Measurements from ENCODE around the gene LLCFC1.

Gene LLCFC1

DNA sequence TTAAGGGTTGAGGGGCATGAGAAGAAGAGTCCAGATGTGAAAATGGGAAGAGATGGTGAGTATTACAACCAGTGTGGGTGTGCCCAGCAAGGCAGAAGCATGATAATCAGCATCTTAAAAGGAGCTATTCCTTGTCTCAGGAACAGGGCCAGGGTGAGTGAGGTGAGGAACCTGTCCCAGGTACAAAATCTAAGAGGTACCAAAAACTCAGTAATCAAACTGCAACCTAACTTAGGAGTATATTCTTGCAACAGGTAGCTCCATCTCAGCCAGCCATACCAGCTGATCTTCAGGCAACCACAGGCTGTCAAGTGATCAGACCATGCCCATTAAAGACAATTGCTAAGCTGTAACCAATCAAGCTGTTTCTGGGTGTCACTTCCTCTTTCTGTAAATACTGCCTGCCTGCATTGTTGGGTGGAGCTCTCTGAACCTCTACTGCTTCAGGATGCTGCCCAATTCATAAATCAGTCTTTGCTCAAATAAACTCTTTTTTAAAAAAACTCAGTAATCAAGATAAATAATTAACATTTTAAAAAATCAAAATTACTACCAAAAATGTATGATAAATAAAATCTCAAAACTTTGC is 15.5 kb downstream of the LLCFC1 start:
- DNase-seq = no peak
- no peak overlapping the region for H2AFZ ChIP-seq (ENCODE audit: low read depth, low read length)
- no peaks in the 10 kb centered on the region for H3K4me1 ChIP-seq (ENCODE audit: insufficient read depth, low read length)
- H3K4me3 ChIP-seq (ENCODE audit: low read depth in 1 of 2, low read length in 2 of 2) = no peak overlapping the region
- no peak for ATAC-seq (ENCODE audit: insufficient read depth, low read depth)
- H3K4me2 ChIP-seq (ENCODE audit: insufficient read depth, low read length) = no peak overlapping the region
- H3K27ac ChIP-seq (ENCODE audit: low read length) = no peak overlapping the region
- H3K36me3 ChIP-seq (ENCODE audit: insufficient read depth, low read length) = no peaks in the 10 kb centered on the region
- no peaks in the 10 kb centered on the region for H3K27me3 ChIP-seq (ENCODE audit: insufficient read depth, low read length, poor library complexity)
- TF ChIP-seq CTCF (IDR thresholded peaks at IDR 0.05; ENCODE audit: borderline replicate concordance, extremely low read depth, low read length, poor library complexity, severe bottlenecking) (no peak), EZH2 (IDR thresholded peaks at IDR 0.05; ENCODE audit: borderline replicate concordance, low read depth, low read length, severe bottlenecking) (no peak)
- H3K9ac ChIP-seq (ENCODE audit: low read depth, low read length) = no peak overlapping the region
- H4K20me1 ChIP-seq (ENCODE audit: insufficient read depth, low read length) = no peaks in the 10 kb centered on the region
- H3K79me2 ChIP-seq (ENCODE audit: insufficient read depth, low read length) = no peaks in the 10 kb centered on the region
- peaks cover 12% of the 10 kb centered on the region for H3K9me3 ChIP-seq (ENCODE audit: insufficient read depth, low read length, severe bottlenecking)

GRCh38 chr7:142956951-142957623 is 17.8 kb downstream of the LLCFC1 start:
- H3K9me3 ChIP-seq (ENCODE audit: insufficient read depth, low read length, severe bottlenecking) = peaks cover 12% of the 10 kb centered on the region
- no peak overlapping the region for H3K4me3 ChIP-seq (ENCODE audit: low read depth in 1 of 2, low read length in 2 of 2)
- ATAC-seq (ENCODE audit: insufficient read depth, low read depth) = no peak
- no peaks in the 10 kb centered on the region for H3K4me1 ChIP-seq (ENCODE audit: insufficient read depth, low read length)
- no peaks in the 10 kb centered on the region for H3K36me3 ChIP-seq (ENCODE audit: insufficient read depth, low read length)
- H3K27me3 ChIP-seq (ENCODE audit: insufficient read depth, low read length, poor library complexity) = no peaks in the 10 kb centered on the region
- no peak overlapping the region for H3K27ac ChIP-seq (ENCODE audit: low read length)
- H4K20me1 ChIP-seq (ENCODE audit: insufficient read depth, low read length) = no peaks in the 10 kb centered on the region
- no peak overlapping the region for H3K9ac ChIP-seq (ENCODE audit: low read depth, low read length)
- H3K4me2 ChIP-seq (ENCODE audit: insufficient read depth, low read length) = no peak overlapping the region
- H2AFZ ChIP-seq (ENCODE audit: low read depth, low read length) = no peak overlapping the region
- H3K79me2 ChIP-seq (ENCODE audit: insufficient read depth, low read length) = no peaks in the 10 kb centered on the region
- TF ChIP-seq EZH2 (IDR thresholded peaks at IDR 0.05; ENCODE audit: borderline replicate concordance, low read depth, low read length, severe bottlenecking) (no peak), CTCF (IDR thresholded peaks at IDR 0.05; ENCODE audit: borderline replicate concordance, extremely low read depth, low read length, poor library complexity, severe bottlenecking) (no peak)
- DNase-seq = no peak

- ATAC-seq (ENCODE audit: insufficient read depth, low read depth) = no peak
- Histone ChIP-seq H2AFZ (ENCODE audit: low read depth, low read length) (no peak overlapping the region), H3K27ac (ENCODE audit: low read length) (no peak overlapping the region), H3K4me2 (ENCODE audit: insufficient read depth, low read length) (no peak overlapping the region), H3K9me3 (ENCODE audit: insufficient read depth, low read length, severe bottlenecking) (peaks cover 12% of the 10 kb centered on the region), H3K9ac (ENCODE audit: low read depth, low read length) (no peak overlapping the region), H3K4me1 (ENCODE audit: insufficient read depth, low read length) (no peaks in the 10 kb centered on the region), H3K36me3 (ENCODE audit: insufficient read depth, low read length) (no peaks in the 10 kb centered on the region), H4K20me1 (ENCODE audit: insufficient read depth, low read length) (no peaks in the 10 kb centered on the region), H3K79me2 (ENCODE audit: insufficient read depth, low read length) (no peaks in the 10 kb centered on the region), H3K4me3 (ENCODE audit: low read depth in 1 of 2, low read length in 2 of 2) (no peak overlapping the region), H3K27me3 (ENCODE audit: insufficient read depth, low read length, poor library complexity) (no peaks in the 10 kb centered on the region)
- TF ChIP-seq CTCF (IDR thresholded peaks at IDR 0.05; ENCODE audit: borderline replicate concordance, extremely low read depth, low read length, poor library complexity, severe bottlenecking) = no peak
- DNase-seq = no peak
Measured at GRCh38 chr7:142957723-142958122, 18.4 kb downstream of the LLCFC1 start.

All from DND-41 (cell line).